Measurements from ENCODE around the gene SYCP1.
"Not testable (repeated sequence)": the region's sequence is repeated elsewhere in the genome, so short reads cannot be mapped to it uniquely, and the experiment has no call there.

Gene SYCP1

GRCh38 chr1:114854693-114855320, at the start of gene SYCP1:
TSS of gene SYCP1 (plus strand) at chr1:114854863. CDS start at chr1:114855465, 602 bp downstream.
- no peak for DNase-seq (ENCODE audit: low read depth in 2 of 2)

GRCh38 chr1:114819869-114820268, 34.8 kb upstream of the SYCP1 start:
- DNase-seq (ENCODE audit: low read depth in 2 of 2) = no peak

GRCh38 chr1:114820392-114820791, 34.3 kb upstream of the SYCP1 start:
- DNase-seq (ENCODE audit: low read depth in 2 of 2) = no peak

- no peak for DNase-seq (ENCODE audit: low read depth in 2 of 2)
These were observed 32.7 kb upstream of the SYCP1 start for GRCh38 chr1:114821978-114822377.

GRCh38 chr1:114828251-114828650, 26.4 kb upstream of the SYCP1 start:
- no peak for DNase-seq (ENCODE audit: low read depth in 2 of 2)

- DNase-seq (ENCODE audit: low read depth in 2 of 2) = not testable (repeated sequence)
These were observed 24.6 kb upstream of the SYCP1 start for GRCh38 chr1:114830075-114830474.

- no peak for DNase-seq (ENCODE audit: low read depth in 2 of 2)
These were observed 23.2 kb upstream of the SYCP1 start for GRCh38 chr1:114831276-114831994.

- no peak for DNase-seq (ENCODE audit: low read depth in 2 of 2)
These were observed 22.6 kb upstream of the SYCP1 start for GRCh38 chr1:114832057-114832456.

- no peak for DNase-seq (ENCODE audit: low read depth in 2 of 2)
These were observed 21.2 kb upstream of the SYCP1 start for GRCh38 chr1:114833421-114833820.

GRCh38 chr1:114844270-114844669, 10.4 kb upstream of the SYCP1 start:
- DNase-seq (ENCODE audit: low read depth in 2 of 2) = no peak

GRCh38 chr1:114853584-114853983, 1.1 kb upstream of the SYCP1 start:
- DNase-seq (ENCODE audit: low read depth in 2 of 2) = no peak

GRCh38 chr1:114861384-114861783, 6.7 kb downstream of the SYCP1 start:
- DNase-seq (ENCODE audit: low read depth in 2 of 2) = no peak

- DNase-seq (ENCODE audit: low read depth in 2 of 2) = no peak
These were observed 37.7 kb downstream of the SYCP1 start for GRCh38 chr1:114892194-114892918.

GRCh38 chr1:114896795-114897194, 42.1 kb downstream of the SYCP1 start:
- no peak for DNase-seq (ENCODE audit: low read depth in 2 of 2)

GRCh38 chr1:114901814-114902213, 47.2 kb downstream of the SYCP1 start:
- no peak for DNase-seq (ENCODE audit: low read depth in 2 of 2)

GRCh38 chr1:114902343-114902742, 47.7 kb downstream of the SYCP1 start:
- DNase-seq (ENCODE audit: low read depth in 2 of 2) = no peak

- no peak for DNase-seq (ENCODE audit: low read depth in 2 of 2)
These were observed 48.8 kb downstream of the SYCP1 start for GRCh38 chr1:114903480-114903879.

- DNase-seq (ENCODE audit: low read depth in 2 of 2) = not testable (repeated sequence)
These were observed 61.1 kb downstream of the SYCP1 start for GRCh38 chr1:114915720-114916119.

- no peak for DNase-seq (ENCODE audit: low read depth in 2 of 2)
These were observed 71.9 kb downstream of the SYCP1 start for GRCh38 chr1:114926607-114927006.

GRCh38 chr1:114927401-114927800, 72.7 kb downstream of the SYCP1 start:
- DNase-seq (ENCODE audit: low read depth in 2 of 2) = no peak

- DNase-seq (ENCODE audit: low read depth in 2 of 2) = no peak
These were observed 101.9 kb downstream of the SYCP1 start for GRCh38 chr1:114956570-114956969.

- no peak for DNase-seq (ENCODE audit: low read depth in 2 of 2)
These were observed 104.8 kb downstream of the SYCP1 start for GRCh38 chr1:114959423-114959822.

- no peak for DNase-seq (ENCODE audit: low read depth in 2 of 2)
These were observed 122.2 kb downstream of the SYCP1 start for GRCh38 chr1:114976891-114977290.

Measured in stimulated activated CD4-positive, alpha-beta T cell treated with anti-CD3 and anti-CD28 coated beads, Interleukin-1b, Interleukin-23, amount 100 ng/mL, for 4 hours (primary cell).